ENCODE data around the gene RBM6. TPM values are rescaled to one million over a fixed set of nuclear protein-coding genes. Genes with fewer than 3 reads are reported as not detected.

RBM6 gene
- total RNA-seq, 1 experiment from 2014 or later, result 74.1 TPM

DNA sequence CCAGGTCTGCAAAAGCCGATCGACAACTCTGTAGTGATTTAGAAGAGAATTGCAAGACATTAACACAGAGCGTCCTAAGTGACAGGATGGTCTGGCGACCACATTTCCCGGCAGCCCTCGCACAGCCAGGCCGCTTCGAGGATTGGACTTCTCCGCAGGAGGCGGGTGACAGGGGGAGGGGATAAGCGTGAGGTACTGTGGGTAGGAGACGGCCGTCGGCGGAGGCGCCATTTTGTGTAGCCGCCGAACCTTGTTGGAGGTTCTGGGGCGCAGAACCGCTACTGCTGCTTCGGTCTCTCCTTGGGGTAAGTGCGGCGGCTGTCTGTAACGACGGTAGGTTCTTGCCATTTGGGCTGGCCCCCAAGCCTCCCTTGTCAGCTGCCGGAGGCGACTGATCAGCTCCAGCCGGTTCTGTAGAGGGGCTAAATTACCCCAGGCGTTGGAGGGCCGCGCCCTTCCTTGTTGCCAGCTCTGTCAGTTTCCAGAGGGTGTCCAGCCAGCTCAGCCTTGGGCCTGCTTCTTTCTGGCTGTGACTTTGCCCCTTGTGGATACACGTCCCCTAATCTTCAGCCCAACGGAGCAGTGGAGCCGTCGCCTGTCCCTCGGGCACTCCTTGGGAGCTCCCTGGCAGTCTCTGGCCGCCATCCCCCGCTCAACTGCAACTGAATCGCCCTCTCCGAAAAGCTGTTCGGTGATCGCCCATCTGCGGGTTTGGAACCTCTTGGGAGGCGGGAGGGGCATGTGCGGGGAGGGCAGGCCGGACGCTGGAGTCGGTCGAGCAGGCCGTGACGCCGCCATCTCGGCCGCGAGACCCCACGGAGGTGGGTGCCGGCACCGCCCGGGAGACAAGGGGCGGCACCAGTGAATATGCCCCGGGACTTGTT lies 149.0 kb downstream of the RBM6 start, which contains the start of gene RBM5:
RBM5 (plus strand) TSS at position 195 of the 884 bp plus-strand sequence. CDS start 1,516 bp downstream, outside the sequence.
- Mint-ChIP-seq H3K27ac (ENCODE audit: unreplicated experiment) (peak within 1 kb of the TSS; percentile 97), H3K36me3 (ENCODE audit: insufficient read depth, unreplicated experiment) (peaks cover 49% of the 10 kb centered on the region), H3K27me3 (ENCODE audit: insufficient read depth, unreplicated experiment) (no peaks in the 10 kb centered on the region), H3K4me3 (ENCODE audit: unreplicated experiment) (peak within 1 kb of the TSS; percentile 93), H3K9me3 (ENCODE audit: unreplicated experiment) (no peaks in the 10 kb centered on the region), H3K4me1 (ENCODE audit: low read depth, unreplicated experiment) (peaks cover 14% of the 10 kb centered on the region)
- POLR2A ChIA-PET, result interaction anchor here (0.6 kb wide), 1 partner anchor 213 kb away, joined by 3 read pairs; no protein-coding TSS in a partner anchor
- CTCF ChIA-PET, result no interaction called here
- H3K36me3 ChIP-seq (ENCODE audit: control insufficient read depth, insufficient read depth, low read length), result peaks cover 1% of the 10 kb centered on the region
- H3K27me3 ChIP-seq (replicated peaks; ENCODE audit: control insufficient read depth, insufficient read depth, low read length), result no peaks in the 10 kb centered on the region
- peak within 1 kb of the TSS; percentile 98 for H3K4me3 ChIP-seq (ENCODE audit: low read depth, low read length)
- BruUV-seq (replicated peaks), result TSS peak; percentile 41
- TF ChIP-seq, protein P1, sequence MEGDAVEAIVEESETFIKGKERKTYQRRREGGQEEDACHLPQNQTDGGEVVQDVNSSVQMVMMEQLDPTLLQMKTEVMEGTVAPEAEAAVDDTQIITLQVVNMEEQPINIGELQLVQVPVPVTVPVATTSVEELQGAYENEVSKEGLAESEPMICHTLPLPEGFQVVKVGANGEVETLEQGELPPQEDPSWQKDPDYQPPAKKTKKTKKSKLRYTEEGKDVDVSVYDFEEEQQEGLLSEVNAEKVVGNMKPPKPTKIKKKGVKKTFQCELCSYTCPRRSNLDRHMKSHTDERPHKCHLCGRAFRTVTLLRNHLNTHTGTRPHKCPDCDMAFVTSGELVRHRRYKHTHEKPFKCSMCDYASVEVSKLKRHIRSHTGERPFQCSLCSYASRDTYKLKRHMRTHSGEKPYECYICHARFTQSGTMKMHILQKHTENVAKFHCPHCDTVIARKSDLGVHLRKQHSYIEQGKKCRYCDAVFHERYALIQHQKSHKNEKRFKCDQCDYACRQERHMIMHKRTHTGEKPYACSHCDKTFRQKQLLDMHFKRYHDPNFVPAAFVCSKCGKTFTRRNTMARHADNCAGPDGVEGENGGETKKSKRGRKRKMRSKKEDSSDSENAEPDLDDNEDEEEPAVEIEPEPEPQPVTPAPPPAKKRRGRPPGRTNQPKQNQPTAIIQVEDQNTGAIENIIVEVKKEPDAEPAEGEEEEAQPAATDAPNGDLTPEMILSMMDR (IDR thresholded peaks at IDR 0.05; ENCODE audit: insufficient read depth in 1 of 2, low read depth in 1 of 2, low read length in 1 of 2, severe bottlenecking in 1 of 2, unreplicated experiment in 1 of 2), result no peak
- intact Hi-C loops (cut with micrococcal nuclease; ENCODE audit: unreplicated experiment), result loop anchor here (5.0 kb wide), 1 partner anchor 147 kb away; the partner anchor contains the start of gene RBM6
- no peaks in the 10 kb centered on the region for H3K9me3 ChIP-seq
- H3K4me1 ChIP-seq, result no peaks in the 10 kb centered on the region
- DNase-seq, result peak; percentile 94

DNA sequence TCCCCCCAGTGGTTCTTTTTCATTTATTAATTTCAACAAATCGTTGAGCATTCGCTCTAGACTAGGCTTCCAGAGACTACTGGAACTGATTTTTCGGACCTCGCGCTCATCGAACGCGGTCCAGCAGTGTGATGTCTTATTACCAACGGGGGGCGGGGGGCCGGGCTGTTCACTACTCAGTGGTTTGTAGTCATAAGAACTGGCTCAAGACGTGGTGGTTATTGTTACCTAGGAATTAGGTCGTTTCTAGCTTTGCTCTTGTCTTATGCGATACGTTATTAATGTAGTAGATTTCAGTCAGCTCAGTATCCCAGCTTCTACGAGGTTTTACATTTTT lies 149.6 kb downstream of the RBM6 start:
- TF ChIP-seq, protein P1 (IDR thresholded peaks at IDR 0.05; ENCODE audit: insufficient read depth in 1 of 2, low read depth in 1 of 2, low read length in 1 of 2, severe bottlenecking in 1 of 2, unreplicated experiment in 1 of 2), result no peak
- H3K4me3 ChIP-seq (ENCODE audit: low read depth, low read length), result peak overlapping the region; percentile 98
- POLR2A ChIA-PET, result no interaction called here
- no TSS peak for BruUV-seq (replicated peaks)
- H3K36me3 ChIP-seq (ENCODE audit: control insufficient read depth, insufficient read depth, low read length), result peaks cover 1% of the 10 kb centered on the region
- Mint-ChIP-seq H3K4me3 (ENCODE audit: unreplicated experiment) (peak overlapping the region; percentile 93), H3K27ac (ENCODE audit: unreplicated experiment) (peak overlapping the region; percentile 97), H3K9me3 (ENCODE audit: unreplicated experiment) (no peaks in the 10 kb centered on the region), H3K27me3 (ENCODE audit: insufficient read depth, unreplicated experiment) (no peaks in the 10 kb centered on the region), H3K36me3 (ENCODE audit: insufficient read depth, unreplicated experiment) (peaks cover 55% of the 10 kb centered on the region), H3K4me1 (ENCODE audit: low read depth, unreplicated experiment) (peaks cover 14% of the 10 kb centered on the region)
- intact Hi-C loops (cut with micrococcal nuclease; ENCODE audit: unreplicated experiment), result loop anchor here (5.0 kb wide), 1 partner anchor 147 kb away; the partner anchor contains the start of gene RBM6
- CTCF ChIA-PET, result no interaction called here
- H3K4me1 ChIP-seq, result no peaks in the 10 kb centered on the region
- no peaks in the 10 kb centered on the region for H3K27me3 ChIP-seq (replicated peaks; ENCODE audit: control insufficient read depth, insufficient read depth, low read length)
- no peaks in the 10 kb centered on the region for H3K9me3 ChIP-seq
- no peak for DNase-seq

DNA sequence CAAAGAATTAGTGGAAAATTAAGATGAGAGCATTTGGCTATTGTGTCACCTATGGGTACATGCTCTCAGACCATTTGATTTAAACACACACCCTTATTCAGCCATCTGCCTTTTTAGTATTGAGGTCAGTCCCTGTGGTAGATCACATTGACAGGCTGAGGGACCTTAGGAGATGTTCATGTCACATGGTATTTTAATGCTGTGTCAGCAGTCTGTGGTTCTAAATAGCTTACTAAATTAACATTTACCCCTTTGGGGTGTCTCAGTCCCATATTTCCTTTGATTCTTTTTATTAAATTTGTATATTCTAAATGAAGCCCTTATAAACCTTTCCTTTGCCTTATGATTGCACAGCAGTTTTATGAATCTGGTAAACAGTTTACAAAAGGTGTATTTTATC lies 151.0 kb downstream of the RBM6 start:
- peaks cover 21% of the 10 kb centered on the region for H3K4me1 Mint-ChIP-seq (ENCODE audit: low read depth, unreplicated experiment)

More for the DNA sequence above, 151.0 kb downstream of the RBM6 start:
- Histone ChIP-seq H3K4me3 (ENCODE audit: low read depth, low read length) (no peak overlapping the region), H3K4me1 (no peaks in the 10 kb centered on the region), H3K36me3 (ENCODE audit: control insufficient read depth, insufficient read depth, low read length) (peaks cover 1% of the 10 kb centered on the region), H3K9me3 (no peaks in the 10 kb centered on the region), H3K27me3 (replicated peaks; ENCODE audit: control insufficient read depth, insufficient read depth, low read length) (no peaks in the 10 kb centered on the region)
- Mint-ChIP-seq H3K4me3 (ENCODE audit: unreplicated experiment) (peak overlapping the region; percentile 93), H3K36me3 (ENCODE audit: insufficient read depth, unreplicated experiment) (peaks cover 69% of the 10 kb centered on the region), H3K27me3 (ENCODE audit: insufficient read depth, unreplicated experiment) (no peaks in the 10 kb centered on the region), H3K9me3 (ENCODE audit: unreplicated experiment) (no peaks in the 10 kb centered on the region), H3K27ac (ENCODE audit: unreplicated experiment) (no peak overlapping the region)
- TF ChIP-seq, protein P1 (IDR thresholded peaks at IDR 0.05; ENCODE audit: insufficient read depth in 1 of 2, low read depth in 1 of 2, low read length in 1 of 2, severe bottlenecking in 1 of 2, unreplicated experiment in 1 of 2), result no peak
- CTCF ChIA-PET, result no interaction called here
- POLR2A ChIA-PET, result no interaction called here
- no TSS peak for BruUV-seq (replicated peaks)
- no peak for DNase-seq
- intact Hi-C loops (cut with micrococcal nuclease; ENCODE audit: unreplicated experiment), result no loop called here

Data from Caco-2 (cell line).